ENCODE results near the gene ZC3H12D. TPM values are rescaled to one million over a fixed set of nuclear protein-coding genes. Genes with fewer than 3 reads are reported as not detected.

Gene ZC3H12D
- total RNA-seq, 6 experiments from 2014 or later = 0.05 to 0.16 (median 0.10) TPM; not detected in 2

GRCh38 chr6:149433881-149434280 lies 50.9 kb downstream of the ZC3H12D start:
- no peak for DNase-seq
- Mint-ChIP-seq H3K27me3 (ENCODE audit: insufficient read depth) (peaks cover 8% of the 10 kb centered on the region; the same call in 1 of the 2 replicates), H3K4me3 (no peak overlapping the region), H3K27ac (no peak overlapping the region), H3K4me1 (ENCODE audit: low read depth) (peaks cover 10% of the 10 kb centered on the region), H3K36me3 (ENCODE audit: low read depth) (no peaks in the 10 kb centered on the region), H3K9me3 (no peaks in the 10 kb centered on the region)
- TF ChIP-seq CTCF (IDR thresholded peaks at IDR 0.05) = no peak

GRCh38 chr6:149433405-149433804 lies 51.4 kb downstream of the ZC3H12D start:
- Mint-ChIP-seq H3K4me1 (ENCODE audit: low read depth) (peaks cover 9% of the 10 kb centered on the region), H3K36me3 (ENCODE audit: low read depth) (no peaks in the 10 kb centered on the region), H3K9me3 (no peaks in the 10 kb centered on the region), H3K4me3 (no peak overlapping the region), H3K27ac (no peak overlapping the region), H3K27me3 (ENCODE audit: insufficient read depth) (peaks cover 9% of the 10 kb centered on the region)
- no peak for DNase-seq
- TF ChIP-seq CTCF (IDR thresholded peaks at IDR 0.05) = no peak

- TF ChIP-seq CTCF (IDR thresholded peaks at IDR 0.05) = peak; percentile 98
- Mint-ChIP-seq H3K9me3 (no peaks in the 10 kb centered on the region), H3K4me1 (ENCODE audit: low read depth) (peaks cover 9% of the 10 kb centered on the region), H3K27ac (no peak overlapping the region), H3K36me3 (ENCODE audit: low read depth) (no peaks in the 10 kb centered on the region), H3K27me3 (ENCODE audit: insufficient read depth) (peaks cover 12% of the 10 kb centered on the region), H3K4me3 (peak overlapping the region; percentile 34; the same call in 1 of the 2 replicates)
- DNase-seq = peak; percentile 72
These were observed 52.7 kb downstream of the ZC3H12D start for GRCh38 chr6:149431905-149432775.

GRCh38 chr6:149429427-149430360 lies 55.1 kb downstream of the ZC3H12D start:
- Mint-ChIP-seq H3K4me1 (ENCODE audit: low read depth) (peaks cover 9% of the 10 kb centered on the region), H3K27me3 (ENCODE audit: insufficient read depth) (peaks cover 18% of the 10 kb centered on the region), H3K36me3 (ENCODE audit: low read depth) (no peaks in the 10 kb centered on the region), H3K9me3 (no peaks in the 10 kb centered on the region), H3K27ac (no peak overlapping the region), H3K4me3 (no peak overlapping the region)
- no peak for TF ChIP-seq CTCF (IDR thresholded peaks at IDR 0.05)
- DNase-seq = no peak

GRCh38 chr6:149428606-149429005 lies 56.2 kb downstream of the ZC3H12D start:
- Mint-ChIP-seq H3K4me1 (ENCODE audit: low read depth) (peaks cover 17% of the 10 kb centered on the region), H3K36me3 (ENCODE audit: low read depth) (no peaks in the 10 kb centered on the region), H3K9me3 (no peaks in the 10 kb centered on the region), H3K27ac (no peak overlapping the region), H3K4me3 (no peak overlapping the region), H3K27me3 (ENCODE audit: insufficient read depth) (peaks cover 13% of the 10 kb centered on the region)
- TF ChIP-seq CTCF (IDR thresholded peaks at IDR 0.05) = no peak
- no peak for DNase-seq
